ENCODE data around the gene LRRK1.

Gene LRRK1

GRCh38 chr15:101012326-101013200 is 93.4 kb downstream of the LRRK1 start:
- FAIRE-seq: no peak

GRCh38 chr15:101013201-101013550 is 94.0 kb downstream of the LRRK1 start:
- no peak for FAIRE-seq

GRCh38 chr15:101013769-101014675 is 94.9 kb downstream of the LRRK1 start:
- FAIRE-seq: no peak

- peak; percentile 56 for FAIRE-seq
These were observed 96.0 kb downstream of the LRRK1 start for GRCh38 chr15:101014921-101015841.

- no peak for FAIRE-seq
These were observed 97.4 kb downstream of the LRRK1 start for GRCh38 chr15:101016581-101016980.

GRCh38 chr15:101017093-101017754 is 98.1 kb downstream of the LRRK1 start:
- FAIRE-seq: no peak

- FAIRE-seq: no peak
These were observed 98.9 kb downstream of the LRRK1 start for GRCh38 chr15:101018016-101018415.

- FAIRE-seq: no peak
These were observed 99.3 kb downstream of the LRRK1 start for GRCh38 chr15:101018450-101018849.

- no peak for FAIRE-seq
These were observed 100.3 kb downstream of the LRRK1 start for GRCh38 chr15:101019366-101019896.

GRCh38 chr15:101020451-101020850 is 101.3 kb downstream of the LRRK1 start:
- FAIRE-seq: no peak

- FAIRE-seq: no peak
These were observed 101.8 kb downstream of the LRRK1 start for GRCh38 chr15:101020945-101021344.

- no peak for FAIRE-seq
These were observed 103.1 kb downstream of the LRRK1 start for GRCh38 chr15:101022306-101022705.

- FAIRE-seq: no peak
These were observed 103.7 kb downstream of the LRRK1 start for GRCh38 chr15:101022876-101023275.

GRCh38 chr15:101023501-101024072 is 104.4 kb downstream of the LRRK1 start:
- FAIRE-seq: no peak

GRCh38 chr15:101024073-101024695 is 105.0 kb downstream of the LRRK1 start:
- no peak for FAIRE-seq

GRCh38 chr15:101024706-101025500 is 105.7 kb downstream of the LRRK1 start:
- no peak for FAIRE-seq

GRCh38 chr15:101025501-101025885 is 106.3 kb downstream of the LRRK1 start:
- no peak for FAIRE-seq

GRCh38 chr15:101025896-101026631 is 106.9 kb downstream of the LRRK1 start:
- no peak for FAIRE-seq

- no peak for FAIRE-seq
These were observed 107.6 kb downstream of the LRRK1 start for GRCh38 chr15:101026656-101027272.

Data from G401.6 (cell line).